K562 (cell line): Measurements from ENCODE around the gene C19orf67. TPM values are rescaled to one million over a fixed set of nuclear protein-coding genes. Genes with fewer than 3 reads are reported as not detected.

Experiments used
- GATAD2B ChIP-seq: fragments of 450-650 bp; IDR thresholded peaks from 2 replicates; pipeline ENCODE4 v1.6.1; 2017; ENCODE audit warnings: mild to moderate bottlenecking, borderline replicate concordance
- HMG20B ChIP-seq: fragments of 250-450 bp; sonication (Bioruptor Pico); IDR thresholded peaks from 2 replicates; pipeline ENCODE4 v1.5.0; 2021; ENCODE audit warnings: mild to moderate bottlenecking
- NFXL1 ChIP-seq: fragments of 450-650 bp; formaldehyde crosslinking; IDR thresholded peaks from 2 replicates; pipeline ENCODE4 v1.4.0; 2021; ENCODE audit warnings: mild to moderate bottlenecking
- PHF21A ChIP-seq: fragments of 450-650 bp; IDR thresholded peaks from 2 replicates; pipeline ENCODE4 v1.6.1; 2017; ENCODE audit warnings: low read depth, borderline replicate concordance
- RAD21 ChIP-seq, 2 experiments: fragments of 250-450 bp in 1 of 2; fragments of 450-650 bp in 1 of 2; sonication (Bioruptor Pico) in 1 of 2; formaldehyde crosslinking in 1 of 2; IDR thresholded peaks in 1 of 2; conservative IDR thresholded peaks in 1 of 2; 2 replicates each; pipeline versions ENCODE4 v1.4.0 to v1.8.0; 2020 to 2022; ENCODE audit warnings: mild to moderate bottlenecking in 2 of 2, moderate library complexity in 1 of 2
- RBM39 ChIP-seq: fragments of 200-400 bp; formaldehyde crosslinking; optimal IDR thresholded peaks from 2 replicates; pipeline ENCODE3; 2018; ENCODE audit warnings: low read depth, low read length
- SP2 ChIP-seq: IDR thresholded peaks from 2 replicates; pipeline ENCODE4 v1.6.1; 2011; ENCODE audit warnings: mild to moderate bottlenecking, low read depth, low read length, moderate library complexity; ENCODE audit not compliant: poor library complexity, severe bottlenecking; ENCODE audit errors: extremely low read depth
- U2AF1 ChIP-seq: fragments of 200-400 bp; formaldehyde crosslinking; optimal IDR thresholded peaks from 2 replicates; pipeline ENCODE3; 2017; ENCODE audit warnings: mild to moderate bottlenecking, low read depth, low read length, moderate library complexity
- ZBTB7A ChIP-seq: IDR thresholded peaks from 2 replicates; pipeline ENCODE4 v1.6.1; 2011; ENCODE audit warnings: low read depth, mild to moderate bottlenecking, low read length, moderate library complexity, borderline replicate concordance; ENCODE audit not compliant: control insufficient read depth
- ZNF12 ChIP-seq: sonication (generic); formaldehyde crosslinking; IDR thresholded peaks from 2 replicates; pipeline ENCODE4 v1.4.0; 2020; ENCODE audit warnings: mild to moderate bottlenecking, missing genetic modification reagents
- ZNF431 ChIP-seq: sonication (generic); formaldehyde crosslinking; IDR thresholded peaks from 2 replicates; pipeline ENCODE4 v1.8.0; 2022; ENCODE audit warnings: mild to moderate bottlenecking, missing genetic modification reagents
- ZNF561 ChIP-seq: fragments of 450-650 bp; formaldehyde crosslinking; conservative IDR thresholded peaks from 2 replicates; pipeline ENCODE4 v1.4.0; 2020; ENCODE audit warnings: mild to moderate bottlenecking, moderate library complexity
- polyA plus RNA-seq, 8 experiments: library from polyadenylated mRNA; depleted of rRNA in 4 of 8; stranded (reverse) in 5 of 8; unstranded in 3 of 8; fragments of >200 nt; fragmentation: Nextera tagmentation in 2 of 8; fragmentation: Illumina TruSeq in 1 of 8; extraction: Ambion mirVana in 2 of 8; extraction: Trizol in 1 of 8; gene quantifications; 2 replicates each; pipeline versions ENCODE4 v1.2.1 to v1.2.3, GENCODE V29; 2011 to 2014; ENCODE audit warnings: inconsistent platforms in 1 of 8, missing spikeins in 1 of 8
- total RNA-seq, 7 experiments: library from RNA; depleted of rRNA in 6 of 7; stranded (reverse); fragments of >200 nt in 6 of 7; fragmentation: Illumina TruSeq in 2 of 7; extraction: Trizol in 2 of 7; gene quantifications; 2 replicates each; pipeline versions ENCODE4 v1.2.1 to v1.2.3, GENCODE V29; 2011 to 2021; ENCODE audit warnings: low replicate concordance in 1 of 7
- TF ChIP-seq, protein P1 (sequence below): conservative IDR thresholded peaks from 2 replicates; pipeline ENCODE4 v1.6.1; 2011; ENCODE audit warnings: low read depth, mild to moderate bottlenecking, low read length; ENCODE audit not compliant: control insufficient read depth
- TF ChIP-seq, protein P2 (sequence below): sonication (generic); formaldehyde crosslinking; IDR thresholded peaks from 2 replicates; pipeline ENCODE4 v1.8.0; 2022; ENCODE audit warnings: mild to moderate bottlenecking, missing genetic modification reagents, borderline replicate concordance
- TF ChIP-seq, protein P3 (sequence below), 2 experiments: IDR thresholded peaks; 2 replicates each; pipeline ENCODE4 v1.6.1; 2011; ENCODE audit warnings: borderline replicate concordance in 1 of 2, control low read depth in 1 of 2, low read depth in 1 of 2, low read length in 1 of 2, mild to moderate bottlenecking in 1 of 2, mixed read lengths in 1 of 2, moderate library complexity in 1 of 2; ENCODE audit not compliant: insufficient read depth in 1 of 2, insufficient read length in 1 of 2, poor library complexity in 1 of 2, severe bottlenecking in 1 of 2; ENCODE audit errors: extremely low read depth in 1 of 2
- TF ChIP-seq, protein P4 (sequence below), 2 experiments: fragments of 450-650 bp; IDR thresholded peaks; 2 replicates each; pipeline ENCODE4 v1.6.1; 2016
- TF ChIP-seq, protein P5 (sequence below): fragments of 450-650 bp; IDR thresholded peaks from 2 replicates; pipeline ENCODE4 v1.6.1; 2016; ENCODE audit warnings: borderline replicate concordance

C19orf67 gene
- total and polyA plus RNA-seq, 9 of the 15 experiments (the other 6 are each of a cell fraction or from before 2014, with no cell fraction given), result 0.29 to 1.8 (median 0.51) TPM; not detected in 3

DNA sequence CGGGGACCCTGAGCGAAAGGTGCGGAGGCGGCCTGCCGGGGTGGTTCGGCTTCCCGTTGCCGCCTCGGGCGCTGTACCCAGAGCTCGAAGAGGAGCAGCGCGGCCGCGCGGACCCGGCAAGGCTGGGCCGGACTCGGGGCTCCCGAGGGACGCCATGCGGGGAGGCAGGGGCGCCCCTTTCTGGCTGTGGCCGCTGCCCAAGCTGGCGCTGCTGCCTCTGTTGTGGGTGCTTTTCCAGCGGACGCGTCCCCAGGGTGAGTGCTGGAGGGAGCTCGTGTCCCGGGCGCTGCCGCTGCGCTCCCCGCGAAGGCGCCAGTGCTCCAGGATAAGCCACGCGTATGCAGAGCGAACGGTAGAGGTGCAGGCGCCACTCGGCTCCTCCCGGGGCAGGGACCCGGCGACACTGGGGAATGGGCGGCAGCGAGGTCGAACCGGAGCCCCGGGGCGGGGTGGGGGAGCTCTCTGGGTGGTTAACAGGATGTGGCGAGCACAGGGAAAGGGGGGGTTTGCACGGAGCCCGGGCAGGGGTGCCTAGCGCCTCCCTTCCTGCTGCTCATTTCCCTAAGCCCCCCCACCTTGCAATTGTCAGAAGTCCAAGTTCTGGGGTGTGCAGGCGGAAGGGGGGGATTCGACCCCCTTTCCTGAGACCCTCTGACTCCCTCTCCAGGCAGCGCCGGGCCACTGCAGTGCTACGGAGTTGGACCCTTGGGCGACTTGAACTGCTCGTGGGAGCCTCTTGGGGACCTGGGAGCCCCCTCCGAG lies 53.7 kb downstream of the C19orf67 start, which contains the start of gene IL27RA (continued):
- TF ChIP-seq, protein P1, sequence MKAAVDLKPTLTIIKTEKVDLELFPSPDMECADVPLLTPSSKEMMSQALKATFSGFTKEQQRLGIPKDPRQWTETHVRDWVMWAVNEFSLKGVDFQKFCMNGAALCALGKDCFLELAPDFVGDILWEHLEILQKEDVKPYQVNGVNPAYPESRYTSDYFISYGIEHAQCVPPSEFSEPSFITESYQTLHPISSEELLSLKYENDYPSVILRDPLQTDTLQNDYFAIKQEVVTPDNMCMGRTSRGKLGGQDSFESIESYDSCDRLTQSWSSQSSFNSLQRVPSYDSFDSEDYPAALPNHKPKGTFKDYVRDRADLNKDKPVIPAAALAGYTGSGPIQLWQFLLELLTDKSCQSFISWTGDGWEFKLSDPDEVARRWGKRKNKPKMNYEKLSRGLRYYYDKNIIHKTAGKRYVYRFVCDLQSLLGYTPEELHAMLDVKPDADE, result 0 out of 2 replicates have a peak, but pooled peaks have one; percentile 8
- no peak for TF ChIP-seq RBM39
- peak; percentile 60 for TF ChIP-seq U2AF1
- TF ChIP-seq ZNF561 (CRISPR knock-in tag), result no peak
- no peak for TF ChIP-seq HMG20B
- TF ChIP-seq ZNF12 (CRISPR knock-in tag), result peak; percentile 82; the same call in 1 of the 2 replicates
- peak; percentile 74 to 76 for TF ChIP-seq RAD21 (CRISPR knock-in tag; conservative IDR thresholded peaks at IDR 0.05 in 1 of 2, IDR thresholded peaks at IDR 0.05 in 1 of 2)
- TF ChIP-seq, protein P2, sequence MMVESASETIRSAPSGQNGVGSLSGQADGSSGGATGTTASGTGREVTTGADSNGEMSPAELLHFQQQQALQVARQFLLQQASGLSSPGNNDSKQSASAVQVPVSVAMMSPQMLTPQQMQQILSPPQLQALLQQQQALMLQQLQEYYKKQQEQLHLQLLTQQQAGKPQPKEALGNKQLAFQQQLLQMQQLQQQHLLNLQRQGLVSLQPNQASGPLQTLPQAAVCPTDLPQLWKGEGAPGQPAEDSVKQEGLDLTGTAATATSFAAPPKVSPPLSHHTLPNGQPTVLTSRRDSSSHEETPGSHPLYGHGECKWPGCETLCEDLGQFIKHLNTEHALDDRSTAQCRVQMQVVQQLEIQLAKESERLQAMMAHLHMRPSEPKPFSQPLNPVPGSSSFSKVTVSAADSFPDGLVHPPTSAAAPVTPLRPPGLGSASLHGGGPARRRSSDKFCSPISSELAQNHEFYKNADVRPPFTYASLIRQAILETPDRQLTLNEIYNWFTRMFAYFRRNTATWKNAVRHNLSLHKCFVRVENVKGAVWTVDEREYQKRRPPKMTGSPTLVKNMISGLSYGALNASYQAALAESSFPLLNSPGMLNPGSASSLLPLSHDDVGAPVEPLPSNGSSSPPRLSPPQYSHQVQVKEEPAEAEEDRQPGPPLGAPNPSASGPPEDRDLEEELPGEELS (CRISPR knock-in tag), result peak; percentile 34; the same call in 1 of the 2 replicates
- TF ChIP-seq GATAD2B, result peak; percentile 73
- TF ChIP-seq NFXL1, result no peak
- no peak for TF ChIP-seq PHF21A
- TF ChIP-seq, protein P3, sequence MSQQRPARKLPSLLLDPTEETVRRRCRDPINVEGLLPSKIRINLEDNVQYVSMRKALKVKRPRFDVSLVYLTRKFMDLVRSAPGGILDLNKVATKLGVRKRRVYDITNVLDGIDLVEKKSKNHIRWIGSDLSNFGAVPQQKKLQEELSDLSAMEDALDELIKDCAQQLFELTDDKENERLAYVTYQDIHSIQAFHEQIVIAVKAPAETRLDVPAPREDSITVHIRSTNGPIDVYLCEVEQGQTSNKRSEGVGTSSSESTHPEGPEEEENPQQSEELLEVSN (IDR thresholded peaks at IDR 0.05; ENCODE audit: borderline replicate concordance in 1 of 2, extremely low read depth in 1 of 2, insufficient read depth in 1 of 2, insufficient read length in 1 of 2, low read depth in 1 of 2, low read length in 1 of 2, poor library complexity in 1 of 2, severe bottlenecking in 1 of 2), result peak; percentile 69 to 87
- TF ChIP-seq, protein P4, sequence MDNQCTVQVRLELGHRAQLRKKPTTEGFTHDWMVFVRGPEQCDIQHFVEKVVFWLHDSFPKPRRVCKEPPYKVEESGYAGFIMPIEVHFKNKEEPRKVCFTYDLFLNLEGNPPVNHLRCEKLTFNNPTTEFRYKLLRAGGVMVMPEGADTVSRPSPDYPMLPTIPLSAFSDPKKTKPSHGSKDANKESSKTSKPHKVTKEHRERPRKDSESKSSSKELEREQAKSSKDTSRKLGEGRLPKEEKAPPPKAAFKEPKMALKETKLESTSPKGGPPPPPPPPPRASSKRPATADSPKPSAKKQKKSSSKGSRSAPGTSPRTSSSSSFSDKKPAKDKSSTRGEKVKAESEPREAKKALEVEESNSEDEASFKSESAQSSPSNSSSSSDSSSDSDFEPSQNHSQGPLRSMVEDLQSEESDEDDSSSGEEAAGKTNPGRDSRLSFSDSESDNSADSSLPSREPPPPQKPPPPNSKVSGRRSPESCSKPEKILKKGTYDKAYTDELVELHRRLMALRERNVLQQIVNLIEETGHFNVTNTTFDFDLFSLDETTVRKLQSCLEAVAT (IDR thresholded peaks at IDR 0.05), result peak in 1 of 2 experiments; percentile 64; a peak in 1 of 4 replicates
- TF ChIP-seq ZBTB7A, result peak; percentile 99
- TF ChIP-seq, protein P5, sequence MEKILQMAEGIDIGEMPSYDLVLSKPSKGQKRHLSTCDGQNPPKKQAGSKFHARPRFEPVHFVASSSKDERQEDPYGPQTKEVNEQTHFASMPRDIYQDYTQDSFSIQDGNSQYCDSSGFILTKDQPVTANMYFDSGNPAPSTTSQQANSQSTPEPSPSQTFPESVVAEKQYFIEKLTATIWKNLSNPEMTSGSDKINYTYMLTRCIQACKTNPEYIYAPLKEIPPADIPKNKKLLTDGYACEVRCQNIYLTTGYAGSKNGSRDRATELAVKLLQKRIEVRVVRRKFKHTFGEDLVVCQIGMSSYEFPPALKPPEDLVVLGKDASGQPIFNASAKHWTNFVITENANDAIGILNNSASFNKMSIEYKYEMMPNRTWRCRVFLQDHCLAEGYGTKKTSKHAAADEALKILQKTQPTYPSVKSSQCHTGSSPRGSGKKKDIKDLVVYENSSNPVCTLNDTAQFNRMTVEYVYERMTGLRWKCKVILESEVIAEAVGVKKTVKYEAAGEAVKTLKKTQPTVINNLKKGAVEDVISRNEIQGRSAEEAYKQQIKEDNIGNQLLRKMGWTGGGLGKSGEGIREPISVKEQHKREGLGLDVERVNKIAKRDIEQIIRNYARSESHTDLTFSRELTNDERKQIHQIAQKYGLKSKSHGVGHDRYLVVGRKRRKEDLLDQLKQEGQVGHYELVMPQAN, result peak; percentile 38; the same call in 1 of the 2 replicates
- TF ChIP-seq ZNF431 (CRISPR knock-in tag), result 0 out of 2 replicates have a peak, but pooled peaks have one; percentile 14
- no peak for TF ChIP-seq SP2
